Measurements from ENCODE around the gene RRAGD.

Gene RRAGD

GRCh38 chr6:89351671-89352277, 60.3 kb downstream of the RRAGD start:
- H3K27ac Mint-ChIP-seq = peak overlapping the region; percentile 96
- no peaks in the 10 kb centered on the region for H3K9me3 Mint-ChIP-seq
- DNase-seq = no peak
- H3K36me3 Mint-ChIP-seq (ENCODE audit: low read depth) = peaks cover 8% of the 10 kb centered on the region
- no peak for ATAC-seq
- peak overlapping the region; percentile 96 for H3K4me3 Mint-ChIP-seq
- peaks cover 78% of the 10 kb centered on the region for H3K4me1 Mint-ChIP-seq
- no peaks in the 10 kb centered on the region for H3K27me3 Mint-ChIP-seq

GRCh38 chr6:89350281-89350966, 61.6 kb downstream of the RRAGD start:
- ATAC-seq (no peak), DNase-seq (no peak)
- Mint-ChIP-seq H3K27ac (peak overlapping the region; percentile 96), H3K9me3 (no peaks in the 10 kb centered on the region), H3K27me3 (no peaks in the 10 kb centered on the region), H3K4me3 (peak overlapping the region; percentile 96), H3K36me3 (ENCODE audit: low read depth) (peaks cover 8% of the 10 kb centered on the region), H3K4me1 (peaks cover 70% of the 10 kb centered on the region)

- ATAC-seq (no peak), DNase-seq (no peak)
- H3K9me3 Mint-ChIP-seq = no peaks in the 10 kb centered on the region
- peaks cover 62% of the 10 kb centered on the region for H3K4me1 Mint-ChIP-seq
- no peak overlapping the region for H3K4me3 Mint-ChIP-seq
- H3K27me3 Mint-ChIP-seq = no peaks in the 10 kb centered on the region
- peaks cover 8% of the 10 kb centered on the region for H3K36me3 Mint-ChIP-seq (ENCODE audit: low read depth)
- no peak overlapping the region for H3K27ac Mint-ChIP-seq
Observed at GRCh38 chr6:89348372-89348771, 63.7 kb downstream of the RRAGD start.

GRCh38 chr6:89347825-89348224, 64.2 kb downstream of the RRAGD start:
- Mint-ChIP-seq H3K27me3 (no peaks in the 10 kb centered on the region), H3K4me1 (peaks cover 60% of the 10 kb centered on the region), H3K36me3 (ENCODE audit: low read depth) (peaks cover 9% of the 10 kb centered on the region), H3K4me3 (no peak overlapping the region), H3K27ac (no peak overlapping the region), H3K9me3 (no peaks in the 10 kb centered on the region)
- ATAC-seq (no peak), DNase-seq (no peak)

GRCh38 chr6:89346433-89346832, 65.6 kb downstream of the RRAGD start:
- Mint-ChIP-seq H3K27me3 (no peaks in the 10 kb centered on the region), H3K36me3 (ENCODE audit: low read depth) (peaks cover 13% of the 10 kb centered on the region), H3K4me3 (no peak overlapping the region), H3K9me3 (no peaks in the 10 kb centered on the region), H3K27ac (no peak overlapping the region), H3K4me1 (peaks cover 53% of the 10 kb centered on the region)
- ATAC-seq (no peak), DNase-seq (no peak)

- no peak overlapping the region for H3K4me3 Mint-ChIP-seq
- DNase-seq = no peak
- no peak for ATAC-seq
- no peaks in the 10 kb centered on the region for H3K9me3 Mint-ChIP-seq
- H3K36me3 Mint-ChIP-seq (ENCODE audit: low read depth) = peaks cover 30% of the 10 kb centered on the region
- no peaks in the 10 kb centered on the region for H3K27me3 Mint-ChIP-seq
- peaks cover 4% of the 10 kb centered on the region for H3K4me1 Mint-ChIP-seq
- H3K27ac Mint-ChIP-seq = no peak overlapping the region
Observed at GRCh38 chr6:89339565-89339964, 72.5 kb downstream of the RRAGD start.

GRCh38 chr6:89335164-89335563, 76.9 kb downstream of the RRAGD start:
- H3K27me3 Mint-ChIP-seq = no peaks in the 10 kb centered on the region
- H3K4me1 Mint-ChIP-seq = no peaks in the 10 kb centered on the region
- peaks cover 33% of the 10 kb centered on the region for H3K36me3 Mint-ChIP-seq (ENCODE audit: low read depth)
- no peak overlapping the region for H3K4me3 Mint-ChIP-seq
- no peak for DNase-seq
- H3K27ac Mint-ChIP-seq = no peak overlapping the region
- no peak for ATAC-seq
- H3K9me3 Mint-ChIP-seq = no peaks in the 10 kb centered on the region

GRCh38 chr6:89330910-89331309, 81.2 kb downstream of the RRAGD start:
- H3K36me3 Mint-ChIP-seq (ENCODE audit: low read depth) = peaks cover 34% of the 10 kb centered on the region
- H3K27ac Mint-ChIP-seq = no peak overlapping the region
- no peak overlapping the region for H3K4me3 Mint-ChIP-seq
- H3K27me3 Mint-ChIP-seq = no peaks in the 10 kb centered on the region
- ATAC-seq (no peak), DNase-seq (no peak)
- no peaks in the 10 kb centered on the region for H3K4me1 Mint-ChIP-seq
- H3K9me3 Mint-ChIP-seq = no peaks in the 10 kb centered on the region

- Mint-ChIP-seq H3K36me3 (ENCODE audit: low read depth) (peaks cover 33% of the 10 kb centered on the region), H3K4me3 (no peak overlapping the region), H3K27ac (no peak overlapping the region), H3K9me3 (no peaks in the 10 kb centered on the region), H3K4me1 (no peaks in the 10 kb centered on the region), H3K27me3 (no peaks in the 10 kb centered on the region)
- ATAC-seq = no peak
- DNase-seq = no peak
Observed at GRCh38 chr6:89328976-89329375, 83.1 kb downstream of the RRAGD start.

- Mint-ChIP-seq H3K4me1 (peaks cover 1% of the 10 kb centered on the region), H3K9me3 (no peaks in the 10 kb centered on the region), H3K27me3 (no peaks in the 10 kb centered on the region), H3K27ac (no peak overlapping the region), H3K36me3 (ENCODE audit: low read depth) (peaks cover 12% of the 10 kb centered on the region), H3K4me3 (no peak overlapping the region)
- ATAC-seq (no peak), DNase-seq (no peak)
Observed at GRCh38 chr6:89324304-89324703, 87.8 kb downstream of the RRAGD start.

- Mint-ChIP-seq H3K36me3 (ENCODE audit: low read depth) (peaks cover 7% of the 10 kb centered on the region), H3K4me1 (peaks cover 1% of the 10 kb centered on the region), H3K9me3 (no peaks in the 10 kb centered on the region), H3K27me3 (no peaks in the 10 kb centered on the region), H3K27ac (no peak overlapping the region), H3K4me3 (no peak overlapping the region)
- ATAC-seq (no peak), DNase-seq (no peak)
Observed at GRCh38 chr6:89323511-89323971, 88.5 kb downstream of the RRAGD start.

GRCh38 chr6:89321131-89321970, 90.7 kb downstream of the RRAGD start:
- Mint-ChIP-seq H3K36me3 (ENCODE audit: low read depth) (peaks cover 1% of the 10 kb centered on the region), H3K27ac (no peak overlapping the region), H3K9me3 (no peaks in the 10 kb centered on the region), H3K4me1 (peaks cover 1% of the 10 kb centered on the region), H3K4me3 (no peak overlapping the region), H3K27me3 (no peaks in the 10 kb centered on the region)
- no peak for DNase-seq
- ATAC-seq = no peak

GRCh38 chr6:89320012-89320559, 92.0 kb downstream of the RRAGD start:
- H3K27ac Mint-ChIP-seq = no peak overlapping the region
- peaks cover 1% of the 10 kb centered on the region for H3K4me1 Mint-ChIP-seq
- H3K36me3 Mint-ChIP-seq (ENCODE audit: low read depth) = peaks cover 5% of the 10 kb centered on the region
- no peak for DNase-seq
- H3K4me3 Mint-ChIP-seq = no peak overlapping the region
- no peaks in the 10 kb centered on the region for H3K9me3 Mint-ChIP-seq
- H3K27me3 Mint-ChIP-seq = no peaks in the 10 kb centered on the region
- ATAC-seq = no peak

- Mint-ChIP-seq H3K36me3 (ENCODE audit: low read depth) (peaks cover 5% of the 10 kb centered on the region), H3K27ac (no peak overlapping the region), H3K27me3 (no peaks in the 10 kb centered on the region), H3K4me1 (peaks cover 1% of the 10 kb centered on the region), H3K4me3 (no peak overlapping the region), H3K9me3 (no peaks in the 10 kb centered on the region)
- no peak for DNase-seq
- ATAC-seq = no peak
Observed at GRCh38 chr6:89317067-89317466, 95.0 kb downstream of the RRAGD start.
